HepG2 (cell line): ENCODE results near the gene PRDX6. TPM values are rescaled to one million over a fixed set of nuclear protein-coding genes. Genes with fewer than 3 reads are reported as not detected.
A peak's percentile ranks its signal among the peaks of the same experiment; 100 is the strongest.

Experiments
- ATAC-seq: fragments of 200-7000 bp; cut with Tn5 transposase; 3 replicates; pipeline ENCODE4 v1.9.1; 2020; ENCODE audit warnings: mild to moderate bottlenecking, moderate library complexity
- BruUV-seq: library from RNA; stranded (reverse); fragments of 400-500 nt; replicated peaks from 2 replicates; lab custom pipeline; 2021; lab: Mats Ljungman, UMichigan
- CTCF ChIA-PET: fragments of 300-600 bp; formaldehyde crosslinking; extraction: SDS; loops from one replicate; lab custom pipeline; 2021; ENCODE audit warnings: low total read pairs, inconsistent platforms, low intra/inter-chr PET ratio; lab: Yijun Ruan, JAX
- POLR2A ChIA-PET: fragments of 350-600 bp; sonication (Branson Sonifier 250); formaldehyde crosslinking; loops from one replicate; lab custom pipeline; 2020; ENCODE audit warnings: antibody characterized with exemption, inconsistent platforms; lab: Yijun Ruan, JAX
- DNase-seq: peaks from one replicate; pipeline ENCODE4 v3.0.0-alpha.2; 2015; ENCODE audit warnings: low spot score
- FAIRE-seq: peaks from 3 replicates; lab custom pipeline; 2011; peaks lifted over from hg19 to GRCh38; lab: Jason Lieb, UNC
- H2AFZ ChIP-seq: one replicate; pipeline ENCODE4 v1.6.1; 2011; ENCODE audit warnings: low read length, inconsistent platforms
- H3K27ac ChIP-seq: fragments of 300-600 bp; 3 replicates; pipeline ENCODE4 v1.8.0; 2011; ENCODE audit warnings: mixed run types, mild to moderate bottlenecking, mixed read lengths, low read length, inconsistent platforms; ENCODE audit not compliant: insufficient read depth; ENCODE audit errors: extremely low read length
- H3K27me3 ChIP-seq, 2 experiments: fragments of 200-600 bp in 1 of 2; 2 replicates in 1 of 2; 3 replicates in 1 of 2; pipeline versions ENCODE4 v1.6.0 to v1.8.0; 2011; ENCODE audit warnings: low read length in 2 of 2, mild to moderate bottlenecking in 2 of 2, moderate library complexity in 2 of 2, inconsistent platforms in 1 of 2; ENCODE audit not compliant: insufficient read depth in 2 of 2, control insufficient read depth in 1 of 2
- H3K36me3 ChIP-seq, 2 experiments: fragments of 200-600 bp in 1 of 2; replicated peaks in 1 of 2; 2 replicates in 1 of 2; 3 replicates in 1 of 2; pipeline versions ENCODE4 v1.5.1 to v1.8.0; 2011; ENCODE audit warnings: low read length in 2 of 2, inconsistent platforms in 1 of 2; ENCODE audit not compliant: insufficient read depth in 2 of 2, control insufficient read depth in 1 of 2
- H3K4me1 ChIP-seq: 2 replicates; pipeline ENCODE4 v1.5.1; 2012; ENCODE audit warnings: low read length, inconsistent platforms; ENCODE audit not compliant: insufficient read depth
- H3K4me2 ChIP-seq: 2 replicates; pipeline ENCODE4 v1.6.0; 2011; ENCODE audit warnings: low read depth, low read length, inconsistent platforms
- H3K4me3 ChIP-seq, 3 experiments: fragments of 200-600 bp in 1 of 3; sonication (generic), shearing (Covaris generic) in 1 of 3; replicated peaks in 1 of 3; 2 replicates each; pipeline ENCODE4 v1.5.1; 2011 to 2016; ENCODE audit warnings: low read length in 3 of 3, inconsistent platforms in 2 of 3, low read depth in 2 of 3, mild to moderate bottlenecking in 2 of 3, control low read depth in 1 of 3, mixed read lengths in 1 of 3; ENCODE audit not compliant: insufficient read depth in 1 of 3
- H3K79me2 ChIP-seq: one replicate; pipeline ENCODE4 v1.6.1; 2011; ENCODE audit warnings: low read length, inconsistent platforms; ENCODE audit not compliant: insufficient read depth
- H3K9ac ChIP-seq: 2 replicates; pipeline ENCODE4 v1.6.0; 2011; ENCODE audit warnings: mild to moderate bottlenecking, low read depth, low read length, inconsistent platforms; ENCODE audit not compliant: insufficient read depth
- H3K9me3 ChIP-seq: 2 replicates; pipeline ENCODE4 v1.5.1; 2012; ENCODE audit warnings: mild to moderate bottlenecking, low read length
- H4K20me1 ChIP-seq: 2 replicates; pipeline ENCODE4 v1.6.0; 2011; ENCODE audit warnings: inconsistent platforms, mild to moderate bottlenecking, low read length, moderate library complexity; ENCODE audit not compliant: insufficient read depth
- AHR ChIP-seq: IDR thresholded peaks from 2 replicates; pipeline ENCODE4 v1.6.1; 2018; ENCODE audit warnings: missing genetic modification reagents, missing compliant biosample characterization
- ARNT2 ChIP-seq: sonication (generic); formaldehyde crosslinking; IDR thresholded peaks from 2 replicates; pipeline ENCODE4 v1.8.0; 2022; ENCODE audit warnings: mild to moderate bottlenecking, low read depth, missing genetic modification reagents, moderate library complexity
- CENPX ChIP-seq: sonication (generic); formaldehyde crosslinking; IDR thresholded peaks from 2 replicates; pipeline ENCODE4 v1.9.0; 2021; ENCODE audit warnings: mild to moderate bottlenecking, missing genetic modification reagents, moderate library complexity
- CERS6 ChIP-seq: sonication (generic); formaldehyde crosslinking; IDR thresholded peaks from 2 replicates; pipeline ENCODE4 v1.5.0; 2020; ENCODE audit warnings: missing genetic modification reagents
- ETV6 ChIP-seq: sonication (generic); formaldehyde crosslinking; conservative IDR thresholded peaks from 2 replicates; pipeline ENCODE4 v1.4.0; 2020; ENCODE audit warnings: missing genetic modification reagents
- FOXJ3 ChIP-seq: sonication (generic); formaldehyde crosslinking; IDR thresholded peaks from 2 replicates; pipeline ENCODE4 v1.4.0; 2020; ENCODE audit warnings: missing genetic modification reagents, mild to moderate bottlenecking, borderline replicate concordance
- MAFK ChIP-seq, 2 experiments: IDR thresholded peaks in 1 of 2; conservative IDR thresholded peaks in 1 of 2; 2 replicates each; pipeline ENCODE4 v1.6.1; 2011; ENCODE audit warnings: improper control_type of control experiment in 2 of 2, low read length in 2 of 2
- MIER3 ChIP-seq: IDR thresholded peaks from 2 replicates; pipeline ENCODE4 v1.6.1; 2016; ENCODE audit warnings: missing compliant biosample characterization, borderline replicate concordance
- NCOA5 ChIP-seq: sonication (generic); formaldehyde crosslinking; IDR thresholded peaks from 2 replicates; pipeline ENCODE4 v1.4.0; 2020; ENCODE audit warnings: missing genetic modification reagents
- NR1H2 ChIP-seq: sonication (generic); formaldehyde crosslinking; IDR thresholded peaks from 2 replicates; pipeline ENCODE4 v1.8.1; 2022; ENCODE audit warnings: low read depth, missing genetic modification reagents, borderline replicate concordance
- SAP130 ChIP-seq: IDR thresholded peaks from 2 replicates; pipeline ENCODE4 v1.6.1; 2016; ENCODE audit warnings: low read depth
- SMAD9 ChIP-seq: sonication (generic); formaldehyde crosslinking; IDR thresholded peaks from 2 replicates; pipeline ENCODE4 v1.5.1; 2020; ENCODE audit warnings: mild to moderate bottlenecking, missing genetic modification reagents
- SOX6 ChIP-seq, 2 experiments: fragments of 450-650 bp in 1 of 2; sonication (generic) in 1 of 2; formaldehyde crosslinking in 1 of 2; IDR thresholded peaks; 2 replicates each; pipeline versions ENCODE4 v1.4.0 to v1.6.1; 2017 to 2020; ENCODE audit warnings: antibody characterized with exemption in 1 of 2, mild to moderate bottlenecking in 1 of 2, missing genetic modification reagents in 1 of 2
- TAF15 ChIP-seq: fragments of 200-400 bp; formaldehyde crosslinking; IDR thresholded peaks from one replicate; pipeline ENCODE4 v1.6.1; 2018; ENCODE audit warnings: mild to moderate bottlenecking, low read depth, low read length; ENCODE audit not compliant: poor library complexity, severe bottlenecking
- TMF1 ChIP-seq: sonication (generic); formaldehyde crosslinking; IDR thresholded peaks from 2 replicates; pipeline ENCODE4 v1.8.1; 2022; ENCODE audit warnings: low read depth, missing genetic modification reagents
- ZNF205 ChIP-seq: IDR thresholded peaks from 2 replicates; pipeline ENCODE4 v1.6.1; 2018; ENCODE audit warnings: missing biosample characterization, missing genetic modification reagents
- ZNF329 ChIP-seq: sonication (generic); formaldehyde crosslinking; IDR thresholded peaks from 2 replicates; pipeline ENCODE4 v1.9.0; 2021; ENCODE audit warnings: low read depth, mild to moderate bottlenecking, missing genetic modification reagents
- ZNF414 ChIP-seq: sonication (generic); formaldehyde crosslinking; IDR thresholded peaks from 2 replicates; pipeline ENCODE4 v1.5.0; 2020; ENCODE audit warnings: missing genetic modification reagents
- ZNF501 ChIP-seq: sonication (generic); formaldehyde crosslinking; IDR thresholded peaks from 2 replicates; pipeline ENCODE4 v1.5.1; 2020; ENCODE audit warnings: mild to moderate bottlenecking, moderate library complexity, missing genetic modification reagents
- ZNF639 ChIP-seq: conservative IDR thresholded peaks from 2 replicates; pipeline ENCODE4 v1.6.1; 2018; ENCODE audit warnings: missing genetic modification reagents
- whole genome bisulfite sequencing: methylation state at CpG from one replicate; pipeline ENCODE4 v1.1.6; 2017; ENCODE audit warnings: low lambda C conversion rate; 5-methylcytosine and 5-hydroxymethylcytosine counted together
- in situ Hi-C: cut with HindIII; loops from 2 replicates; pipeline ENCODE4 v1.10.0; 2017; ENCODE audit warnings: low pct_unique_long_range_greater_than_20kb; ENCODE audit not compliant: extremely low pct_ligation_motif_present
- intact Hi-C: fragments of 100-400 bp; cut with micrococcal nuclease; formaldehyde crosslinking; loops from one replicate; pipeline ENCODE4 v1.10.0; 2022; ENCODE audit not compliant: unreplicated experiment
- polyA plus RNA-seq, 8 experiments: library from polyadenylated mRNA; depleted of rRNA in 3 of 8; stranded (reverse) in 7 of 8; unstranded in 1 of 8; fragments of >200 nt; fragmentation: Illumina TruSeq in 4 of 8; extraction: Trizol in 4 of 8; gene quantifications; 2 replicates each; pipeline versions ENCODE4 v1.2.1 to v1.2.3, GENCODE V29; 2011 to 2016; ENCODE audit warnings: low read depth in 4 of 8, missing spikeins in 1 of 8, mixed read lengths in 1 of 8; ENCODE audit not compliant: insufficient read depth in 1 of 8
- total RNA-seq, 5 experiments: library from RNA; depleted of rRNA; stranded (reverse); fragments of >200 nt; fragmentation: Illumina TruSeq; extraction: Trizol; gene quantifications; 2 replicates each; pipeline ENCODE4 v1.2.3, GENCODE V29; 2016; ENCODE audit warnings: low read depth in 1 of 5
- TF ChIP-seq, protein P1 (sequence below): IDR thresholded peaks from 2 replicates; pipeline ENCODE4 v1.6.1; 2012; ENCODE audit warnings: low read depth, low read length, improper control_type of control experiment

PRDX6 gene
- total and polyA plus RNA-seq, 2 of the 13 experiments (the other 11 are each of a cell fraction or from before 2014, with no cell fraction given), result 224 to 309 TPM

DNA sequence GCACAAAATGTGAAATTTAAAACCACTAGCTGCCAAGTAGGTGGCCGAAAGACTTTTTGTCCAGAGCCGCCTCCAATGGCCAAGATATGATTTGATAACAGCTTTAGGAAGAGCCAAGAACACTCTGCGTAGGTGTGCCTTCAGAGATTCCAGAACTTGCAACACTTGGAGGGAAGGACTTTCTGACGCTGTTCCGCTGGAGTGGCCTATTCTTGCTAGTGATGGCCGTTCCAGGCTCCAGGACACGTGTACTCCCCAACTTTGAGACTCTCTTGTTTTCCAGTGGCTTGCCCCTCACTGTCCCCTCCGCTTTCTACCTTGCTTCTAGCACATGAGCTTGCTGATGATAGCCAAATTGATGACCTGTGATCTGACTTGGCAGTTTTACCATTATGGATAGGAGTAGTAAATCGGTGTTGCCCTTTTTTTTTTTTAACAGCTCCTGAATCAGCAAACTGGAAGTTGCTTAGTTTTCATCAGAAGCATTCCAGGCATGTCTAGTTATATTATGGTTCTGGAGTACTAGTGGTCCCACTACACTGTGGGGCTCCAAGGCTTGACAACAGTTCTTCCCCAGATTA, 1.0 kb downstream of the PRDX6 start:
- Histone ChIP-seq H3K9me3 (no peaks in the 10 kb centered on the region), H3K4me1 (peaks cover 59% of the 10 kb centered on the region), H3K27me3 (no peaks in the 10 kb centered on the region; a peak in 1 of 5 replicates), H4K20me1 (peaks cover 15% of the 10 kb centered on the region), H3K36me3 (peaks cover 10 to 30% of the 10 kb centered on the region in 2 experiments), H2AFZ (no peak overlapping the region), H3K4me2 (peak overlapping the region; percentile 98), H3K9ac (peak overlapping the region; percentile 94), H3K79me2 (peaks cover 64% of the 10 kb centered on the region), H3K4me3 (peak overlapping the region; percentile 77 to 96 (median 77)), H3K27ac (peak overlapping the region; percentile 97)
- TSS peak; percentile 47 for BruUV-seq
- in situ Hi-C loops (no loop called here), intact Hi-C loops (no loop called here)
- peak; percentile 12 for ATAC-seq
- FAIRE-seq, result no peak
- 0% methylated on average over 7 of the region's 9 CpGs for WGBS
- ChIA-PET POLR2A (interaction anchor here (3.1 to 3.7 kb wide), 3 partner anchors 8 to 389 kb away, joined by 18 to 25 read pairs (median 19); partner anchors contain the start of genes GAS5, KLHL20 and ZBTB37), CTCF (no interaction called here)
- peak; percentile 24 for DNase-seq
- TF ChIP-seq SMAD9 (CRISPR knock-in tag), result no peak
- TF ChIP-seq TMF1 (CRISPR knock-in tag), result no peak
- no peak for TF ChIP-seq CERS6 (CRISPR knock-in tag)
- TF ChIP-seq ARNT2, result no peak
- TF ChIP-seq CENPX (CRISPR knock-in tag), result no peak
- TF ChIP-seq NR1H2, result no peak
- no peak for TF ChIP-seq AHR (CRISPR knock-in tag)
- TF ChIP-seq FOXJ3, result 0 out of 2 replicates have a peak, but pooled peaks have one; percentile 5
- no peak for TF ChIP-seq ZNF205 (CRISPR knock-in tag)
- TF ChIP-seq ETV6 (CRISPR knock-in tag), result no peak
- TF ChIP-seq ZNF501 (CRISPR knock-in tag), result no peak
- TF ChIP-seq, protein P1, sequence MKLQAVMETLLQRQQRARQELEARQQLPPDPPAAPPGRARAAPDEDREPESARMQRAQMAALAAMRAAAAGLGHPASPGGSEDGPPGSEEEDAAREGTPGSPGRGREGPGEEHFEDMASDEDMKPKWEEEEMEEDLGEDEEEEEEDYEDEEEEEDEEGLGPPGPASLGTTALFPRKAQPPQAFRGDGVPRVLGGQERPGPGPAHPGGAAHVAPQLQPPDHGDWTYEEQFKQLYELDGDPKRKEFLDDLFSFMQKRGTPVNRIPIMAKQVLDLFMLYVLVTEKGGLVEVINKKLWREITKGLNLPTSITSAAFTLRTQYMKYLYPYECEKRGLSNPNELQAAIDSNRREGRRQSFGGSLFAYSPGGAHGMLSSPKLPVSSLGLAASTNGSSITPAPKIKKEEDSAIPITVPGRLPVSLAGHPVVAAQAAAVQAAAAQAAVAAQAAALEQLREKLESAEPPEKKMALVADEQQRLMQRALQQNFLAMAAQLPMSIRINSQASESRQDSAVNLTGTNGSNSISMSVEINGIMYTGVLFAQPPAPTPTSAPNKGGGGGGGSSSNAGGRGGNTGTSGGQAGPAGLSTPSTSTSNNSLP, result no peak
- peak; percentile 26; the same call in 1 of the 2 replicates for TF ChIP-seq SAP130 (CRISPR knock-in tag)
- peak; percentile 33 to 52 for TF ChIP-seq MAFK (conservative IDR thresholded peaks at IDR 0.05 in 1 of 2, IDR thresholded peaks at IDR 0.05 in 1 of 2; ENCODE audit: low read length in 2 of 2)
- no peak for TF ChIP-seq ZNF329 (CRISPR knock-in tag)
- no peak for TF ChIP-seq ZNF639
- TF ChIP-seq NCOA5, result no peak
- no peak for TF ChIP-seq SOX6 (IDR thresholded peaks at IDR 0.05)
- TF ChIP-seq SOX6 (CRISPR knock-in tag; IDR thresholded peaks at IDR 0.05), result 0 out of 2 replicates have a peak, but pooled peaks have one; percentile 2
- no peak for TF ChIP-seq ZNF414 (CRISPR knock-in tag)
- peak; percentile 13; the same call in 1 of the 2 replicates for TF ChIP-seq MIER3 (CRISPR knock-in tag)
- TF ChIP-seq TAF15, result no peak
